Neural crest cell (in vitro differentiated cells): Measurements from ENCODE around the gene TBC1D23. TPM values are rescaled to one million over a fixed set of nuclear protein-coding genes. Genes with fewer than 3 reads are reported as not detected.
"Not testable (repeated sequence)": the region's sequence is repeated elsewhere in the genome, so short reads cannot be mapped to it uniquely, and the experiment has no call there.

Experiments
- DNase-seq: peaks from one replicate; pipeline ENCODE4 v3.0.0; 2021; ENCODE audit warnings: low read depth, mixed read lengths, low spot score
- H3K27ac Mint-ChIP-seq: one replicate; pipeline ENCODE4 v1.8.0; 2021; ENCODE audit warnings: mild to moderate bottlenecking, mixed read lengths; ENCODE audit not compliant: unreplicated experiment
- H3K27me3 Mint-ChIP-seq: 2 replicates; pipeline ENCODE4 v1.8.0; 2021; ENCODE audit warnings: low read depth, mild to moderate bottlenecking, mixed read lengths
- H3K36me3 Mint-ChIP-seq: 2 replicates; pipeline ENCODE4 v1.8.0; 2021; ENCODE audit warnings: low read depth, mild to moderate bottlenecking, mixed read lengths
- H3K4me1 Mint-ChIP-seq: 2 replicates; pipeline ENCODE4 v1.8.0; 2021; ENCODE audit warnings: mixed read lengths
- H3K4me3 Mint-ChIP-seq: one replicate; pipeline ENCODE4 v1.8.0; 2021; ENCODE audit warnings: mild to moderate bottlenecking, mixed read lengths
- H3K9me3 Mint-ChIP-seq: 2 replicates; pipeline ENCODE4 v1.8.0; 2021; ENCODE audit warnings: mixed read lengths
- total RNA-seq: library from RNA; stranded (reverse); gene quantifications from 2 replicates; pipeline ENCODE4 v1.2.1, GENCODE V29; 2021
- TF ChIP-seq, protein P1 (sequence below): fragments of 200-600 bp; sonication (generic); conservative IDR thresholded peaks from 2 replicates; pipeline ENCODE4 v1.5.0; 2021; ENCODE audit warnings: antibody characterized with exemption, mild to moderate bottlenecking

Gene TBC1D23
- total RNA-seq, 1 donor from 2014 or later, result 23.3 TPM

DNA sequence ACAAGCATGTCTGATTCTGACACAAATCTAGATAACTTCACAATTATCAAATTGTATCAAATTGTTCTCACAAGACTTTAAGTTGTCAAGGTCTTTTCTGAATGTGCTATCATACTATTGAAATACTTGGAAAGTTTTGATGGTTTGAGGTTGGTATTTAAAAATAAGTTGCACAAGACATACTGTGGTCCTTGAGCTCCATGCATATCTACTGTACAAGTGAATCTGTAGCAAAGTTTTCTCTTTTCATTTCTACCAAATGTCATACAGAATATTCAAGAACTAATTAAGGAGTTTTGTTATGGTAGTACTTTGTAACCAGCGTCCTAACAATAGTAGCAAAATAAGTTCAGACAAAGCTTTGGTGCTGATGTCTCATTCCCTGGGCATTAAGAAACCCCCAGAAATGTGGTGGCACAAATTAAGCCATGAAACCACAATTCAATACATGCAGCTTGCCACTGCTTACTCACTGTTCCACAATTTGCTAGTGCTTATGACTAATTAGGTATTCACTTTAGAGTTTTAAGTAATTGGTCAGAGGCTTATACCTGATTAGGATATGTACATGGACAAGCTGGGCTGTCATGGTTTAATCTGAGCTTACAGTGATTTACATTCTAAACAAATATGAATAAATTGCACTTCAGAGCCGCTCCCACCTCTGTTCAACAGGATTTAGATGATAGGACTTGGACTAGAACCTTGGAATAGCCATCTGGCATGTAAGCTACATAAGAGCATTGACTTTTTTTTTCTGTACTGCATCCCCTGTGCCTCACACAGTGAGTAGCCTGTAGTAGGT lies 8.8 kb downstream of the TBC1D23 start:
- Mint-ChIP-seq H3K27me3 (no peaks in the 10 kb centered on the region), H3K27ac (no peak overlapping the region)
- TF ChIP-seq, protein P1, sequence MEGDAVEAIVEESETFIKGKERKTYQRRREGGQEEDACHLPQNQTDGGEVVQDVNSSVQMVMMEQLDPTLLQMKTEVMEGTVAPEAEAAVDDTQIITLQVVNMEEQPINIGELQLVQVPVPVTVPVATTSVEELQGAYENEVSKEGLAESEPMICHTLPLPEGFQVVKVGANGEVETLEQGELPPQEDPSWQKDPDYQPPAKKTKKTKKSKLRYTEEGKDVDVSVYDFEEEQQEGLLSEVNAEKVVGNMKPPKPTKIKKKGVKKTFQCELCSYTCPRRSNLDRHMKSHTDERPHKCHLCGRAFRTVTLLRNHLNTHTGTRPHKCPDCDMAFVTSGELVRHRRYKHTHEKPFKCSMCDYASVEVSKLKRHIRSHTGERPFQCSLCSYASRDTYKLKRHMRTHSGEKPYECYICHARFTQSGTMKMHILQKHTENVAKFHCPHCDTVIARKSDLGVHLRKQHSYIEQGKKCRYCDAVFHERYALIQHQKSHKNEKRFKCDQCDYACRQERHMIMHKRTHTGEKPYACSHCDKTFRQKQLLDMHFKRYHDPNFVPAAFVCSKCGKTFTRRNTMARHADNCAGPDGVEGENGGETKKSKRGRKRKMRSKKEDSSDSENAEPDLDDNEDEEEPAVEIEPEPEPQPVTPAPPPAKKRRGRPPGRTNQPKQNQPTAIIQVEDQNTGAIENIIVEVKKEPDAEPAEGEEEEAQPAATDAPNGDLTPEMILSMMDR, result no peak

GRCh38 chr3:100270215-100270583 lies 9.4 kb downstream of the TBC1D23 start:
- DNase-seq, result no peak
- no peak overlapping the region for H3K4me3 Mint-ChIP-seq
- TF ChIP-seq, protein P1, result no peak
- H3K27me3 Mint-ChIP-seq, result no peaks in the 10 kb centered on the region
- no peaks in the 10 kb centered on the region for H3K9me3 Mint-ChIP-seq
- H3K4me1 Mint-ChIP-seq, result no peaks in the 10 kb centered on the region
- H3K36me3 Mint-ChIP-seq, result no peaks in the 10 kb centered on the region
- no peak overlapping the region for H3K27ac Mint-ChIP-seq

More for the DNA sequence above, 8.8 kb downstream of the TBC1D23 start:
- no peaks in the 10 kb centered on the region for H3K9me3 Mint-ChIP-seq
- no peaks in the 10 kb centered on the region for H3K36me3 Mint-ChIP-seq
- no peaks in the 10 kb centered on the region for H3K4me1 Mint-ChIP-seq
- no peak for DNase-seq
- H3K4me3 Mint-ChIP-seq, result no peak overlapping the region

DNA sequence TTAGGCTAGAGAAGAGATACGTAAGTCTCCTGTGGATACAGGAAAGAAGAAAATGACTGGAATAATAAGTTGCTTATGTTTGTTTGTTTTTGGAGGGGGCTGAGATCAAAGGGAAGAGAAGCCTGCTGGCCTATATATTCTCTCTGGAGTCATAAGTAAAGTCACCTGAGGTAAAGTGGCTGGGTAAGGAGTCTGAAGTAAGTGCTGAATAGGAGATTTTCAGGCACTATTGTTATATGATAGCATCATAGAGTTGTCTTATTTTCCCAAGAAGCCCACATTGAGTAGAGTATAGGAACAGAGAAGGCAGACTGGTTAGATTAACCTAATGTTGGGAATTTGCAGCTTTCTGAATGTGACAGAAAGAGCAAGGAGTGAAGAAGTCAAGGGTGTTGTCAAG lies 10.7 kb downstream of the TBC1D23 start:
- H3K27ac Mint-ChIP-seq, result no peak overlapping the region
- H3K27me3 Mint-ChIP-seq, result no peaks in the 10 kb centered on the region
- peaks cover 6% of the 10 kb centered on the region for H3K4me1 Mint-ChIP-seq
- TF ChIP-seq, protein P1, result no peak
- no peaks in the 10 kb centered on the region for H3K9me3 Mint-ChIP-seq
- H3K4me3 Mint-ChIP-seq, result no peak overlapping the region
- no peaks in the 10 kb centered on the region for H3K36me3 Mint-ChIP-seq
- DNase-seq, result no peak

DNA sequence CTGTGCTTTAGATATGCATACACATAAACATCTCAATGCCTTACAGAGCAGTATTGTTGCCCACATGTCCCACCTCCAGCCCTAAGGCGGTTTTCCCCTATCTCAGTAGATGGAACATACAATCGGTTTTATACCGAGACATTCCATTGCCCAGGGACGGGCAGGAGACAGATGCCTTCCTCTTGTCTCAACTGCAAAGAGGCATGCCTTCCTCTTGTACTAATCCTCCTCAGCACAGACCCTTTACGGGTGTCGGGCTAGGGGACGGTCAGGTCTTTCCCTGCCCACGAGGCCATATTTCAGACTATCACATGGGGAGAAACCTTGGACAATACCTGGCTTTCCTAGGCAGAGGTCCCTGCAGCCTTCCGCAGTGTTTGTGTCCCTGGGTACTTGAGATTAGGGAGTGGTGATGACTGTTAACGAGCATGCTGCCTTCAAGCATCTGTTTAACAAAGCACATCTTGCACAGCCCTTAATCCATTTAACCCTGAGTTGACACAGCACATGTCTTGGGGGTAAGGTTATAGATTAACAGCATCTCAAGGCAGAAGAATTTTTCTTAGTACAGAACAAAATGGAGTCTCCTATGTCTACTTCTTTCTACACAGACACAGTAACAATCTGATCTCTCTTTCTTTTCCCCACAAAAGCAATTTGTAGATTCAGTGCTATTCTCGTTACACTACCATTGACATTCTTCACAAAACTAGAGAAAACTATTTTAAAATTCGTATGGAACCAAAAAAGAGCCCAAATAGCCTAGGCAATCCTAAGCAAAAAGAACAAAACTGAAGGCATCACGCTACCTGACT lies 12.2 kb downstream of the TBC1D23 start:
- not testable (repeated sequence) for H3K4me3 Mint-ChIP-seq, H3K27ac Mint-ChIP-seq, DNase-seq, H3K27me3 Mint-ChIP-seq, H3K4me1 Mint-ChIP-seq, H3K9me3 Mint-ChIP-seq, H3K36me3 Mint-ChIP-seq

DNA sequence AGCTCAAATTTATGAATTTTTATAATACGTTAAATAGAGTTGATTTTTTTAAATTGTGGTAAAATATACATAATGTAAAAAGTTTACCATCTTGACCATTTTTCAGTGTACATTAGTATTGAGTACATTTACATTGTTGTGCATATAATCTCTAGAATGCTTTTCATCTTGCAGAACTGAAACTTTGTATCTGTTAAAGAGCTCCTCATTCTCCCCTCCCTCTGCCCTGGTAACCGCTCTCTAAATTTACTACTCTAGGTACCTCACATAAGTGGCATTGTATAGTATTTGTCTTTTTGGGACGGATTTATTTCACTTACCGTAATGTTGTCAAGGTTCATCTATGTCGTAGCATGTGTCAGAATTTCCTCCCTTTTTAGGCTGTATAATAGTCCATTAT lies 13.6 kb downstream of the TBC1D23 start:
- no peak for DNase-seq
- no peaks in the 10 kb centered on the region for H3K36me3 Mint-ChIP-seq
- no peak overlapping the region for H3K27ac Mint-ChIP-seq
- no peak overlapping the region for H3K4me3 Mint-ChIP-seq
- peaks cover 10% of the 10 kb centered on the region for H3K4me1 Mint-ChIP-seq
- TF ChIP-seq, protein P1, result no peak
- H3K27me3 Mint-ChIP-seq, result no peaks in the 10 kb centered on the region
- no peaks in the 10 kb centered on the region for H3K9me3 Mint-ChIP-seq
